Neural progenitor cell (in vitro differentiated cells): ENCODE measurements around the gene PTGER3. TPM values are rescaled to one million over a fixed set of nuclear protein-coding genes. Genes with fewer than 3 reads are reported as not detected.

ENCODE experiments used
- DNase-seq: peaks from one replicate; pipeline ENCODE4 v3.0.0-alpha.2; 2016; ENCODE audit warnings: low spot score
- H2AFZ ChIP-seq: fragments of 200-600 bp; sonication (generic); replicated peaks from 2 replicates; pipeline ENCODE4 v1.6.1; 2016; ENCODE audit warnings: antibody characterized with exemption
- H3F3A ChIP-seq: fragments of 200-600 bp; sonication (generic); 2 replicates; pipeline ENCODE4 v1.6.1; 2016; ENCODE audit warnings: antibody characterized with exemption, low read depth
- H3K27ac ChIP-seq: fragments of 200-600 bp; sonication (generic); 2 replicates; pipeline ENCODE4 v1.5.1; 2016; ENCODE audit warnings: mild to moderate bottlenecking
- H3K27me3 ChIP-seq: fragments of 200-600 bp; sonication (generic); 2 replicates; pipeline ENCODE4 v1.6.1; 2016; ENCODE audit warnings: mild to moderate bottlenecking, moderate library complexity
- H3K36me3 ChIP-seq: fragments of 200-600 bp; sonication (generic); 2 replicates; pipeline ENCODE4 v1.5.1; 2016
- H3K4me1 ChIP-seq: fragments of 200-600 bp; sonication (generic); 2 replicates; pipeline ENCODE4 v1.6.1; 2016; ENCODE audit warnings: mixed run types
- H3K4me2 ChIP-seq: fragments of 200-600 bp; sonication (generic); 2 replicates; pipeline ENCODE4 v1.6.1; 2016
- H3K4me3 ChIP-seq: fragments of 200-600 bp; sonication (generic); 2 replicates; pipeline ENCODE4 v1.5.1; 2016
- H3K79me2 ChIP-seq: fragments of 200-600 bp; sonication (generic); 2 replicates; pipeline ENCODE4 v1.6.1; 2016; ENCODE audit warnings: low read depth
- H3K9ac ChIP-seq: fragments of 200-600 bp; sonication (generic); 2 replicates; pipeline ENCODE4 v1.6.1; 2016
- H3K9me3 ChIP-seq: fragments of 200-600 bp; sonication (generic); 2 replicates; pipeline ENCODE4 v1.5.1; 2016; ENCODE audit warnings: low read depth
- H4K20me1 ChIP-seq: fragments of 200-600 bp; sonication (generic); 2 replicates; pipeline ENCODE4 v1.6.1; 2016; ENCODE audit warnings: low read depth
- H3K27ac Mint-ChIP-seq: 3 replicates; pipeline ENCODE4 v1.8.0; 2021; ENCODE audit warnings: mixed read lengths
- H3K27me3 Mint-ChIP-seq: 2 replicates; pipeline ENCODE4 v1.8.0; 2022; ENCODE audit warnings: low read depth, mild to moderate bottlenecking, inconsistent platforms, moderate library complexity, mixed read lengths; ENCODE audit not compliant: insufficient read depth
- H3K36me3 Mint-ChIP-seq: 3 replicates; pipeline ENCODE4 v1.8.0; 2021; ENCODE audit warnings: mixed read lengths
- H3K4me1 Mint-ChIP-seq: 3 replicates; pipeline ENCODE4 v1.8.0; 2021; ENCODE audit warnings: mixed read lengths
- H3K4me3 Mint-ChIP-seq: 3 replicates; pipeline ENCODE4 v1.8.0; 2021; ENCODE audit warnings: mild to moderate bottlenecking, moderate library complexity, mixed read lengths
- H3K9me3 Mint-ChIP-seq: 3 replicates; pipeline ENCODE4 v1.8.0; 2020; ENCODE audit warnings: mixed read lengths
- CTCF ChIP-seq: fragments of 200-600 bp; sonication (generic); IDR thresholded peaks from 2 replicates; pipeline ENCODE4 v1.5.1; 2017; ENCODE audit warnings: antibody characterized with exemption, mild to moderate bottlenecking
- EZH2 ChIP-seq: fragments of 200-600 bp; sonication (generic); IDR thresholded peaks from 2 replicates; pipeline ENCODE4 v1.6.1; 2017; ENCODE audit warnings: antibody characterized with exemption, mild to moderate bottlenecking, moderate library complexity
- EZH2phosphoT487 ChIP-seq: fragments of 200-600 bp; sonication (generic); IDR thresholded peaks from 2 replicates; pipeline ENCODE4 v1.6.1; 2017; ENCODE audit warnings: antibody characterized with exemption
- total RNA-seq: library from RNA; depleted of rRNA; stranded (reverse); fragments of >200 nt; gene quantifications from 2 replicates; pipeline ENCODE4 v1.2.3, GENCODE V29; 2015; ENCODE audit warnings: low replicate concordance

PTGER3 gene
- total RNA-seq, 1 donor from 2014 or later = 0.09 TPM

DNA sequence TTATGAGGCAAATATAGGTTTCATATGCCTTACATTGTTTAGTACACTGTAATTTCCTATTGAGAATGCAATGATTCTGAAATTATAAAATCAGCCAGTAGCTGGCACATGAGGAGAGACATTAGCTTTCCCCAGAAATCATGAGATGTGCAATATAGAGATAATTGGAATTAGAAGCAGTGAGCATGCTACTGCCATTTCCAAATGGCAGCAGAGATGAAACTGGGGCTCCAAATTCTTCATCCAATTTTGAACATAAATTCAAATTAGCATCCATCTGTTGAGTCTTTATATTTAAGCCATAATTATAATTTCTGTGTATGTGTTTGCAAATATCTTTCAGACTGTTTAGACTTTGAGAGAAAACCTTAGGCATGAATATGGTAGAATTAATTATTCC, 28.8 kb downstream of the PTGER3 start:
- Histone ChIP-seq H3K27me3 (no peaks in the 10 kb centered on the region), H3K36me3 (no peaks in the 10 kb centered on the region), H3K79me2 (no peaks in the 10 kb centered on the region), H3K27ac (no peak overlapping the region), H3K9ac (no peak overlapping the region), H3F3A (no peaks in the 10 kb centered on the region), H3K4me3 (no peak overlapping the region), H3K4me1 (no peaks in the 10 kb centered on the region), H3K9me3 (no peaks in the 10 kb centered on the region), H4K20me1 (no peaks in the 10 kb centered on the region), H2AFZ (no peak overlapping the region), H3K4me2 (no peak overlapping the region)
- TF ChIP-seq CTCF (no peak), EZH2 (no peak), EZH2phosphoT487 (no peak)
- Mint-ChIP-seq H3K27ac (no peak overlapping the region), H3K9me3 (no peaks in the 10 kb centered on the region), H3K36me3 (no peaks in the 10 kb centered on the region), H3K4me1 (no peaks in the 10 kb centered on the region), H3K27me3 (no peaks in the 10 kb centered on the region), H3K4me3 (no peak overlapping the region)
- no peak for DNase-seq

- no peaks in the 10 kb centered on the region for H3K79me2 ChIP-seq
- no peaks in the 10 kb centered on the region for H3K4me1 ChIP-seq
- H3F3A ChIP-seq = no peaks in the 10 kb centered on the region
- Mint-ChIP-seq H3K9me3 (no peaks in the 10 kb centered on the region), H3K27ac (no peak overlapping the region), H3K4me3 (no peak overlapping the region), H3K36me3 (no peaks in the 10 kb centered on the region), H3K4me1 (no peaks in the 10 kb centered on the region), H3K27me3 (no peaks in the 10 kb centered on the region)
- H3K4me2 ChIP-seq = no peak overlapping the region
- no peaks in the 10 kb centered on the region for H3K9me3 ChIP-seq
- no peak overlapping the region for H3K27ac ChIP-seq
- DNase-seq = no peak
- H3K4me3 ChIP-seq = no peak overlapping the region
- no peak for TF ChIP-seq CTCF
- H4K20me1 ChIP-seq = no peaks in the 10 kb centered on the region
- no peaks in the 10 kb centered on the region for H3K27me3 ChIP-seq
- H3K9ac ChIP-seq = no peak overlapping the region
- H3K36me3 ChIP-seq = no peaks in the 10 kb centered on the region
- H2AFZ ChIP-seq = no peak overlapping the region
Observed at GRCh38 chr1:71015745-71016144, 31.9 kb downstream of the PTGER3 start.

GRCh38 chr1:71014178-71014579, 33.4 kb downstream of the PTGER3 start:
- no peak overlapping the region for H3K27ac Mint-ChIP-seq
- Histone ChIP-seq H3K4me1 (no peaks in the 10 kb centered on the region), H3K27ac (no peak overlapping the region), H4K20me1 (no peaks in the 10 kb centered on the region), H3K4me2 (no peak overlapping the region), H3K9ac (no peak overlapping the region), H3K27me3 (no peaks in the 10 kb centered on the region), H2AFZ (no peak overlapping the region), H3K4me3 (no peak overlapping the region), H3K9me3 (no peaks in the 10 kb centered on the region), H3F3A (no peaks in the 10 kb centered on the region), H3K79me2 (no peaks in the 10 kb centered on the region), H3K36me3 (no peaks in the 10 kb centered on the region)
- no peak overlapping the region for H3K4me3 Mint-ChIP-seq
- no peak for DNase-seq
- H3K27me3 Mint-ChIP-seq = no peaks in the 10 kb centered on the region
- H3K9me3 Mint-ChIP-seq = no peaks in the 10 kb centered on the region
- TF ChIP-seq CTCF (no peak), EZH2phosphoT487 (no peak), EZH2 (no peak)
- H3K4me1 Mint-ChIP-seq = no peaks in the 10 kb centered on the region
- no peaks in the 10 kb centered on the region for H3K36me3 Mint-ChIP-seq
